ENCODE results near the gene PYGM. TPM values are rescaled to one million over a fixed set of nuclear protein-coding genes. Genes with fewer than 3 reads are reported as not detected.

PYGM gene
- total RNA-seq, 1 experiment from 2014 or later = 1.7 TPM

GRCh38 chr11:64714666-64715065 is 45.1 kb downstream of the PYGM start:
- Histone ChIP-seq H3K27me3 (ENCODE audit: insufficient read depth, low read length) (peaks cover 5% of the 10 kb centered on the region; the same call in 1 of the 2 replicates), H2AFZ (ENCODE audit: low read depth, low read length, poor library complexity, severe bottlenecking) (no peak overlapping the region), H3K4me2 (ENCODE audit: low read length) (no peak overlapping the region), H3K9me3 (ENCODE audit: control insufficient read depth in 1 of 2, insufficient read depth in 1 of 2, low read depth in 1 of 2, low read length in 2 of 2) (no peaks in the 10 kb centered on the region), H3K9me2 (ENCODE audit: insufficient read depth) (no peaks in the 10 kb centered on the region), H3K9ac (ENCODE audit: low read length) (no peak overlapping the region), H3K79me2 (ENCODE audit: insufficient read depth, low read length) (no peaks in the 10 kb centered on the region), H3K36me3 (ENCODE audit: control insufficient read depth in 1 of 2, insufficient read depth in 2 of 2, low read length in 2 of 2) (no peaks in the 10 kb centered on the region), H4K20me1 (ENCODE audit: insufficient read depth) (no peaks in the 10 kb centered on the region), H3K4me1 (ENCODE audit: control insufficient read depth in 1 of 2, insufficient read depth in 2 of 2, low read length in 2 of 2) (peaks cover 7 to 23% of the 10 kb centered on the region in 2 experiments; a peak in 3 of 4 replicates), H3K27ac (ENCODE audit: low read depth, low read length) (no peak overlapping the region), H3K4me3 (replicated peaks in 1 of 2; ENCODE audit: low read depth in 1 of 2, low read length in 2 of 2) (no peak overlapping the region)
- intact Hi-C loops (cut with micrococcal nuclease) = loop anchor here (10.0 kb wide), 1 partner anchor 1210 kb away; the partner anchor contains the start of gene LGALS12
- CTCF ChIA-PET = interaction anchor here (2.0 kb wide), 1 partner anchor 26 kb away, joined by 11 read pairs; no protein-coding TSS in a partner anchor
- ATAC-seq (no peak), DNase-seq (ENCODE audit: low read depth, low spot score) (no peak)
- no TSS peak for BruUV-seq (replicated peaks)
- TF ChIP-seq CTCF (IDR thresholded peaks at IDR 0.05 in 2 of 3, conservative IDR thresholded peaks at IDR 0.05 in 1 of 3; ENCODE audit: borderline replicate concordance in 1 of 3, insufficient read depth in 1 of 3, low read depth in 2 of 3, low read length in 2 of 3) (no peak), RAD21 (IDR thresholded peaks at IDR 0.05; ENCODE audit: low read depth) (no peak), REST (IDR thresholded peaks at IDR 0.05; ENCODE audit: low read depth) (no peak), POLR2A (IDR thresholded peaks at IDR 0.05; ENCODE audit: borderline replicate concordance, extremely low read depth, insufficient read depth, insufficient read length) (no peak), ZNF274 (IDR thresholded peaks at IDR 0.05; ENCODE audit: low read depth, low read length) (no peak)
- POLR2A ChIA-PET = no interaction called here
- RAD21 ChIA-PET (ENCODE audit: low non-redundant PET in 1 of 2, low total read pairs in 2 of 2, uncharacterized antibody in 2 of 2, unreplicated experiment in 2 of 2) = no interaction called here

Measured in HCT116 (cell line).